NCI-H1105 treated with DMSO at 0.1 percent for 48 hours (cell line): ENCODE measurements around the gene DNAL4.

Source experiments
- DNase-seq: peaks from one replicate; lab custom pipeline; 2025; lab: John Stamatoyannopoulos, UW

Gene DNAL4

GRCh38 chr22:38758276-38758945, 35.5 kb downstream of the DNAL4 start:
- no peak for DNase-seq

GRCh38 chr22:38757464-38757757, 36.5 kb downstream of the DNAL4 start:
- no peak for DNase-seq

GRCh38 chr22:38756711-38757463, 37.1 kb downstream of the DNAL4 start:
- peak; percentile 38 for DNase-seq

GRCh38 chr22:38755911-38756532, 37.9 kb downstream of the DNAL4 start, which contains the start of gene SUN2:
SUN2 (minus strand) TSS chr22:38755998; CDS start chr22:38752628, 3,370 bp downstream.
- peak; percentile 61 for DNase-seq

GRCh38 chr22:38755155-38755910, 38.6 kb downstream of the DNAL4 start:
- no peak for DNase-seq

- DNase-seq: no peak
These were observed 39.2 kb downstream of the DNAL4 start for GRCh38 chr22:38754751-38755154.

GRCh38 chr22:38753948-38754750, 39.8 kb downstream of the DNAL4 start:
- DNase-seq: peak; percentile 34

GRCh38 chr22:38751422-38752346, 42.3 kb downstream of the DNAL4 start:
- peak; percentile 4 for DNase-seq

- DNase-seq: no peak
These were observed 42.9 kb downstream of the DNAL4 start for GRCh38 chr22:38751066-38751421.

- DNase-seq: no peak
These were observed 43.3 kb downstream of the DNAL4 start for GRCh38 chr22:38750638-38751037.

- no peak for DNase-seq
These were observed 43.8 kb downstream of the DNAL4 start for GRCh38 chr22:38750104-38750503.

- no peak for DNase-seq
These were observed 45.3 kb downstream of the DNAL4 start for GRCh38 chr22:38748487-38749136.

- DNase-seq: peak; percentile 62
These were observed 48.1 kb downstream of the DNAL4 start for GRCh38 chr22:38745676-38746460.

GRCh38 chr22:38744981-38745380, 49.0 kb downstream of the DNAL4 start:
- DNase-seq: no peak

- no peak for DNase-seq
These were observed 51.6 kb downstream of the DNAL4 start for GRCh38 chr22:38742176-38742942.

- DNase-seq: no peak
These were observed 52.4 kb downstream of the DNAL4 start for GRCh38 chr22:38741576-38741975.

- no peak for DNase-seq
These were observed 52.8 kb downstream of the DNAL4 start for GRCh38 chr22:38741166-38741565.

GRCh38 chr22:38740754-38741153, 53.2 kb downstream of the DNAL4 start:
- DNase-seq: no peak
